PC-3 (cell line): ENCODE measurements around the gene GPR37L1.

Experiments used
- EZH2phosphoT487 ChIP-seq: fragments of 300-600 bp; sonication (generic); IDR thresholded peaks from 2 replicates; pipeline ENCODE4 v1.6.1; 2018; ENCODE audit warnings: mild to moderate bottlenecking, antibody characterized with exemption, low read length, borderline replicate concordance
- TF ChIP-seq, protein P1 (sequence below): fragments of 300-600 bp; sonication (generic); conservative IDR thresholded peaks from 2 replicates; pipeline ENCODE4 v1.5.1; 2017; ENCODE audit warnings: antibody characterized with exemption, low read depth, mild to moderate bottlenecking, low read length

DNA sequence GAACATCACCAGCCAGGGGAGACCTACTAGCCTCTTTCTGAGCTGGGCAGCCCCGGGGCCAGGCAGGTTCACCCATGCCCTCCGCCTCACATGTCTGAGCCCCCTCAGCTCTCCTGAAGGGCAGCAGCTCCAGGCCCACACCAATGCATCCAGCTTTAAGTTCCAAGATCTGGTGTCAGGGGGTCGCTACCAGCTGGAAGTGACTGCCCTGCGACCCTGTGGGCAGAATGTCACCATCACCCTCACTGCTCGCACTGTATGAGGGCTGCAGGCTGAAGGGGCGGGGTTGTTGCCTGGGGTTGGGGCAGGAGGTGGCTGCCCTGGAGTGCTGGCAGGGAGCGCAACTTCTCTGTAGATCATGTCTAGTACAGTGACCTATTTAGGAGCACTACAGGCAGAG lies 46.1 kb downstream of the GPR37L1 start:
- TF ChIP-seq, protein P1, sequence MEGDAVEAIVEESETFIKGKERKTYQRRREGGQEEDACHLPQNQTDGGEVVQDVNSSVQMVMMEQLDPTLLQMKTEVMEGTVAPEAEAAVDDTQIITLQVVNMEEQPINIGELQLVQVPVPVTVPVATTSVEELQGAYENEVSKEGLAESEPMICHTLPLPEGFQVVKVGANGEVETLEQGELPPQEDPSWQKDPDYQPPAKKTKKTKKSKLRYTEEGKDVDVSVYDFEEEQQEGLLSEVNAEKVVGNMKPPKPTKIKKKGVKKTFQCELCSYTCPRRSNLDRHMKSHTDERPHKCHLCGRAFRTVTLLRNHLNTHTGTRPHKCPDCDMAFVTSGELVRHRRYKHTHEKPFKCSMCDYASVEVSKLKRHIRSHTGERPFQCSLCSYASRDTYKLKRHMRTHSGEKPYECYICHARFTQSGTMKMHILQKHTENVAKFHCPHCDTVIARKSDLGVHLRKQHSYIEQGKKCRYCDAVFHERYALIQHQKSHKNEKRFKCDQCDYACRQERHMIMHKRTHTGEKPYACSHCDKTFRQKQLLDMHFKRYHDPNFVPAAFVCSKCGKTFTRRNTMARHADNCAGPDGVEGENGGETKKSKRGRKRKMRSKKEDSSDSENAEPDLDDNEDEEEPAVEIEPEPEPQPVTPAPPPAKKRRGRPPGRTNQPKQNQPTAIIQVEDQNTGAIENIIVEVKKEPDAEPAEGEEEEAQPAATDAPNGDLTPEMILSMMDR, result no peak
- no peak for TF ChIP-seq EZH2phosphoT487
